Activated T-cell treated with anti-CD3 and anti-CD28 coated beads for 24 hours (primary cell): ENCODE results near the gene EIF2S3.
"Not testable (repeated sequence)": the region's sequence is repeated elsewhere in the genome, so short reads cannot be mapped to it uniquely, and the experiment has no call there.

ENCODE experiments used
- DNase-seq: peaks from one replicate; pipeline ENCODE4 v3.0.0-alpha.2; 2020; ENCODE audit warnings: low read depth

Gene EIF2S3

GRCh38 chrX:24050522-24051318 lies 4.0 kb upstream of the EIF2S3 start:
- DNase-seq: not testable (repeated sequence)

- DNase-seq: no peak
Measured at GRCh38 chrX:24055043-24055356, 244 bp downstream of the EIF2S3 start.

- DNase-seq: no peak
Measured at GRCh38 chrX:24063488-24063887, 8.7 kb downstream of the EIF2S3 start.

GRCh38 chrX:24069877-24070276 lies 15.1 kb downstream of the EIF2S3 start:
- DNase-seq: no peak

GRCh38 chrX:24079411-24079810 lies 24.7 kb downstream of the EIF2S3 start:
- DNase-seq: no peak

- DNase-seq: not testable (repeated sequence)
Measured at GRCh38 chrX:24080245-24080644, 25.5 kb downstream of the EIF2S3 start.

GRCh38 chrX:24080704-24081103 lies 25.9 kb downstream of the EIF2S3 start:
- DNase-seq: no peak

- DNase-seq: peak; percentile 17
Measured at GRCh38 chrX:24081661-24082154, 27.0 kb downstream of the EIF2S3 start.

- no peak for DNase-seq
Measured at GRCh38 chrX:24082447-24082846, 27.7 kb downstream of the EIF2S3 start.

- DNase-seq: no peak
Measured at GRCh38 chrX:24085101-24085500, 30.3 kb downstream of the EIF2S3 start.

- DNase-seq: no peak
Measured at GRCh38 chrX:24090300-24091200, 35.8 kb downstream of the EIF2S3 start.

- DNase-seq: no peak
Measured at GRCh38 chrX:24093746-24094145, 39.0 kb downstream of the EIF2S3 start.

- no peak for DNase-seq
Measured at GRCh38 chrX:24097741-24098260, 43.0 kb downstream of the EIF2S3 start.

GRCh38 chrX:24098932-24099331 lies 44.2 kb downstream of the EIF2S3 start:
- DNase-seq: no peak

GRCh38 chrX:24099394-24099793 lies 44.6 kb downstream of the EIF2S3 start:
- no peak for DNase-seq

GRCh38 chrX:24100713-24101112 lies 46.0 kb downstream of the EIF2S3 start:
- DNase-seq: no peak

GRCh38 chrX:24110069-24110468 lies 55.3 kb downstream of the EIF2S3 start:
- no peak for DNase-seq

GRCh38 chrX:24113181-24113580 lies 58.4 kb downstream of the EIF2S3 start:
- DNase-seq: no peak

- DNase-seq: no peak
Measured at GRCh38 chrX:24117258-24117657, 62.5 kb downstream of the EIF2S3 start.

- DNase-seq: no peak
Measured at GRCh38 chrX:24124244-24124799, 69.6 kb downstream of the EIF2S3 start.

GRCh38 chrX:24125028-24125612 lies 70.4 kb downstream of the EIF2S3 start:
- DNase-seq: no peak
